Natural killer cell (primary cell): ENCODE measurements around the gene FAM210B. TPM values are rescaled to one million over a fixed set of nuclear protein-coding genes. Genes with fewer than 3 reads are reported as not detected.

Experiments used
- ATAC-seq, 3 donors: fragments of 150-1000 bp in 2 of 3; fragments of 200-7000 bp in 1 of 3; cut with Tn5 transposase; 1 replicate in 1 of 3; 2 replicates in 2 of 3; pipeline ENCODE4 v1.10.0; 2021; ENCODE audit warnings: mild to moderate bottlenecking in 2 of 3, moderate library complexity in 2 of 3
- DNase-seq, 2 donors: peaks; one replicate each; pipeline versions ENCODE4 v3.0.0 to v3.0.0-alpha.2; 2013 to 2021; ENCODE audit warnings: mixed read lengths in 1 of 2
- H3K27ac ChIP-seq: one replicate; pipeline ENCODE4 v1.5.1; 2013; ENCODE audit warnings: mild to moderate bottlenecking, low read length
- H3K27me3 ChIP-seq: one replicate; pipeline ENCODE4 v1.6.1; 2013; ENCODE audit warnings: low read length; ENCODE audit not compliant: control insufficient read depth, insufficient read depth
- H3K36me3 ChIP-seq: one replicate; pipeline ENCODE4 v1.6.1; 2013; ENCODE audit warnings: low read length; ENCODE audit not compliant: control insufficient read depth, insufficient read depth
- H3K4me1 ChIP-seq: one replicate; pipeline ENCODE4 v1.6.1; 2013; ENCODE audit warnings: low read length; ENCODE audit not compliant: control insufficient read depth, insufficient read depth
- H3K4me3 ChIP-seq: one replicate; pipeline ENCODE4 v1.5.1; 2013; ENCODE audit warnings: low read length
- H3K9me3 ChIP-seq: one replicate; pipeline ENCODE4 v1.6.1; 2013; ENCODE audit warnings: low read length; ENCODE audit not compliant: control insufficient read depth, insufficient read depth
- H3K27ac Mint-ChIP-seq, 2 donors: one replicate each; pipeline ENCODE4 v1.8.0; 2022; ENCODE audit warnings: mild to moderate bottlenecking in 2 of 2, mixed read lengths in 2 of 2, moderate library complexity in 1 of 2
- H3K27me3 Mint-ChIP-seq, 2 donors: one replicate each; pipeline ENCODE4 v1.8.0; 2022; ENCODE audit warnings: low read depth in 2 of 2, mixed read lengths in 2 of 2
- H3K36me3 Mint-ChIP-seq: one replicate; pipeline ENCODE4 v1.8.0; 2022; ENCODE audit warnings: mixed read lengths
- H3K4me1 Mint-ChIP-seq, 2 donors: one replicate each; pipeline ENCODE4 v1.8.0; 2022; ENCODE audit warnings: mixed read lengths in 2 of 2
- H3K4me3 Mint-ChIP-seq: one replicate; pipeline ENCODE4 v1.8.0; 2022; ENCODE audit warnings: mild to moderate bottlenecking, moderate library complexity, mixed read lengths
- H3K9me3 Mint-ChIP-seq, 2 donors: one replicate each; pipeline ENCODE4 v1.8.0; 2022; ENCODE audit warnings: mixed read lengths in 2 of 2
- WGBS: methylation state at CpG from one replicate; pipeline ENCODE4 v1.1.7; 2013; ENCODE audit warnings: missing lambda C conversion rate; ENCODE audit not compliant: insufficient coverage; 5-methylcytosine and 5-hydroxymethylcytosine counted together
- intact Hi-C: fragments of 100-400 bp; cut with micrococcal nuclease; formaldehyde crosslinking; loops from one replicate; pipeline ENCODE4 v1.14.2; 2022
- total RNA-seq, 4 donors: library from RNA; stranded (reverse); fragments of 120-200 nt in 1 of 4; gene quantifications; one replicate each; pipeline versions ENCODE4 v1.2.3 to v1.2.4, GENCODE V29; 2013 to 2022
- TF ChIP-seq, protein P1 (sequence below): fragments of 200-600 bp; IDR thresholded peaks from one replicate; pipeline ENCODE4 v1.8.0; 2022; ENCODE audit warnings: antibody characterized with exemption

The FAM210B gene
- total RNA-seq, 3 donors from 2014 or later (not counting 1 experiment from before 2014, with no cell fraction given) = 6.4 to 11.5 (median 8.8) TPM

DNA sequence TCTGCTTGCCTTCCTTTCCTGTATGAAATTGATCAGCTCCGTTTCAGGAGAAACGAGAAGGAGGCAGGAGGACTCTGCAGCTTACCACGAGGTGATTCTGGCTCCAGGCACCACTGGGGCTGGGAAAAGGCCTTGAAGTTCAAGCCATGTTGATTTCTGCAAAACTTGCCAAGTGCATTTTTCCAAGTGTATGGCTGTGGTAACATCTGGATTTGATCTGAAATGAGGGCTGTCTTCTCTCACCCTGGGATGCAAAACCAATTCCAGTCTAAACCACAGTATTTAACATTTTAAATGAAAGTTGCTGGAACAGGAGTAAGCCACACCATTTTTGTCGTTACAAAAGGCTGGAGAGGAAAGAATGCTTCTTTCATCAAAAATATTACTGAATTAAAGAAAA is 36.1 kb upstream of the FAM210B start:
- Mint-ChIP-seq H3K9me3 (no peaks in the 10 kb centered on the region), H3K27ac (no peak overlapping the region), H3K36me3 (no peaks in the 10 kb centered on the region), H3K4me3 (no peak overlapping the region), H3K27me3 (peaks cover 14 to 24% of the 10 kb centered on the region in 2 donors), H3K4me1 (no peaks in the 10 kb centered on the region)
- no peak overlapping the region for H3K27ac ChIP-seq
- H3K27me3 ChIP-seq = peaks cover 2% of the 10 kb centered on the region
- H3K4me3 ChIP-seq = no peak overlapping the region
- intact Hi-C loops = no loop called here
- no peaks in the 10 kb centered on the region for H3K4me1 ChIP-seq
- no peaks in the 10 kb centered on the region for H3K9me3 ChIP-seq
- H3K36me3 ChIP-seq = no peaks in the 10 kb centered on the region
- TF ChIP-seq, protein P1, sequence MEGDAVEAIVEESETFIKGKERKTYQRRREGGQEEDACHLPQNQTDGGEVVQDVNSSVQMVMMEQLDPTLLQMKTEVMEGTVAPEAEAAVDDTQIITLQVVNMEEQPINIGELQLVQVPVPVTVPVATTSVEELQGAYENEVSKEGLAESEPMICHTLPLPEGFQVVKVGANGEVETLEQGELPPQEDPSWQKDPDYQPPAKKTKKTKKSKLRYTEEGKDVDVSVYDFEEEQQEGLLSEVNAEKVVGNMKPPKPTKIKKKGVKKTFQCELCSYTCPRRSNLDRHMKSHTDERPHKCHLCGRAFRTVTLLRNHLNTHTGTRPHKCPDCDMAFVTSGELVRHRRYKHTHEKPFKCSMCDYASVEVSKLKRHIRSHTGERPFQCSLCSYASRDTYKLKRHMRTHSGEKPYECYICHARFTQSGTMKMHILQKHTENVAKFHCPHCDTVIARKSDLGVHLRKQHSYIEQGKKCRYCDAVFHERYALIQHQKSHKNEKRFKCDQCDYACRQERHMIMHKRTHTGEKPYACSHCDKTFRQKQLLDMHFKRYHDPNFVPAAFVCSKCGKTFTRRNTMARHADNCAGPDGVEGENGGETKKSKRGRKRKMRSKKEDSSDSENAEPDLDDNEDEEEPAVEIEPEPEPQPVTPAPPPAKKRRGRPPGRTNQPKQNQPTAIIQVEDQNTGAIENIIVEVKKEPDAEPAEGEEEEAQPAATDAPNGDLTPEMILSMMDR = no peak
- DNase-seq (no peak), ATAC-seq (no peak)
- WGBS = 46% methylated on average over 3 of the region's 4 CpGs

DNA sequence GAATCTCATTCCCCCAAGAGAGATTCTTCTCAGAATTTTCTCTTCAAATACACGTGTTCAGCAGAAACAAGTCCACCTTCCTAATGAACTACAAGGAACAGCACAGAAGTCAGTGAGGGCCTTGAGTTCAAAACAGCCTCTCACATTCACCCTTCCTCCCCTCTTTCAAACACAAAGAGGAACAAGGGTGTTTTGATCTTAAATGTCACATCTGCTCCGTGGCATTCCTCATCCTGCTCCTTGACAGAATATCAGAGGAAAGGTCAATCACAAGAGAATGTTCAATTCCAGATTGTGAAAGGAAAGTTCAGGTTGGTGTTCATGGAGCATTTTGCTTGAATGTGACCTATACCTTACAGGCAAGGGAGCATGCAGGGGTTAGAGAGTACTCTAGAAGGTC is 35.6 kb upstream of the FAM210B start:
- TF ChIP-seq, protein P1 = no peak
- no peak overlapping the region for H3K27ac ChIP-seq
- H3K4me1 Mint-ChIP-seq = no peaks in the 10 kb centered on the region
- no peak overlapping the region for H3K27ac Mint-ChIP-seq
- intact Hi-C loops = no loop called here
- WGBS = 27% methylated on average over 2 of the region's 2 CpGs
- no peaks in the 10 kb centered on the region for H3K9me3 ChIP-seq
- H3K4me3 Mint-ChIP-seq = no peak overlapping the region
- peaks cover 2% of the 10 kb centered on the region for H3K27me3 ChIP-seq
- no peaks in the 10 kb centered on the region for H3K36me3 ChIP-seq
- H3K36me3 Mint-ChIP-seq = no peaks in the 10 kb centered on the region
- ATAC-seq (no peak), DNase-seq (no peak)
- peaks cover 14 to 24% of the 10 kb centered on the region in 2 donors for H3K27me3 Mint-ChIP-seq
- no peaks in the 10 kb centered on the region for H3K4me1 ChIP-seq
- H3K4me3 ChIP-seq = no peak overlapping the region
- no peaks in the 10 kb centered on the region for H3K9me3 Mint-ChIP-seq

DNA sequence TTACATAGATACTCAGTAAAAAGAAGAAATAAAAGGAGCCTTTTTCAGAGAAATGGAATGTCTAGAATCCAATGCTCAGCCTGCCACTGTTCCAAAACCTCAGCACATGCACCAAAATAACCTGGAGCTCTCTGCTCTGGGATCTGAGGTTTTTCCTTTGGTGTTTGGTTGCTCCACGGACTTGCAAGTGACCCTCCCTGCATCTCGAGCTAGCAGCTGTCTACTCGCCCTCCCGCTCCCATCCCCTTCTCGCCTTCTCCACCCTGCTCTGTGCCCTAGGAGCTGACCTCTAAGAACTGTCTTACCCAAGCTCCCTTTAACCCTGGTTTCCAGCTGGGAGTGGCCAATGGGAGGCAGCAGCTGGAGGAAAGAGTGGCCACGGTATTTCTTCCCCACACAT is 35.1 kb upstream of the FAM210B start:
- Mint-ChIP-seq H3K9me3 (no peaks in the 10 kb centered on the region), H3K4me3 (no peak overlapping the region), H3K4me1 (no peaks in the 10 kb centered on the region), H3K36me3 (no peaks in the 10 kb centered on the region), H3K27ac (no peak overlapping the region), H3K27me3 (peaks cover 12 to 24% of the 10 kb centered on the region in 2 donors)
- ATAC-seq (no peak), DNase-seq (no peak)
- Histone ChIP-seq H3K27ac (no peak overlapping the region), H3K4me3 (no peak overlapping the region), H3K27me3 (peaks cover 2% of the 10 kb centered on the region), H3K9me3 (no peaks in the 10 kb centered on the region), H3K36me3 (no peaks in the 10 kb centered on the region), H3K4me1 (no peaks in the 10 kb centered on the region)
- WGBS = 75% methylated on average over 6 of the region's 6 CpGs
- intact Hi-C loops = no loop called here
- TF ChIP-seq, protein P1 = no peak

DNA sequence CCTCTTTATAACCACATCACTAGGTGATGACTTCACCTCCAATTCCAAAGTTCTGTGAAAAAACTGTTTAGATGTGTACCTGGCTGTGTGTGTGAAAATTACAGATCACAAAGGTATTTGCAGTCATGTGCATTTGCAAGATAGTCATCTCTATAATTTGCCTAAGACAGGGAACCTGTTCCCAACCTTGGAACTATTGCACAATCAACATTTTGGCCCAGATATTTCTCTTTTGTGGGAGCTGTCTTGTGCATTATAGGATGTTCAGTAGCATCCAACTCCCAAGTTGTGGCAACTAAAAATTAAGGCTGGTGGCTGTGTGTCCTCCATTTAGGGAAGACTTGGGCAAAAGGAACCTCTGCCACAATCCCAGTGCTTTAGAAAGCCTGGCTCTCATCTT is 34.0 kb upstream of the FAM210B start:
- Mint-ChIP-seq H3K4me1 (no peaks in the 10 kb centered on the region), H3K9me3 (no peaks in the 10 kb centered on the region), H3K27ac (no peak overlapping the region), H3K27me3 (peaks cover 14 to 24% of the 10 kb centered on the region in 2 donors), H3K36me3 (no peaks in the 10 kb centered on the region), H3K4me3 (no peak overlapping the region)
- DNase-seq (no peak), ATAC-seq (no peak)
- intact Hi-C loops = no loop called here
- TF ChIP-seq, protein P1 = no peak
- Histone ChIP-seq H3K4me3 (no peak overlapping the region), H3K9me3 (no peaks in the 10 kb centered on the region), H3K36me3 (no peaks in the 10 kb centered on the region), H3K27ac (no peak overlapping the region), H3K4me1 (no peaks in the 10 kb centered on the region), H3K27me3 (peaks cover 2% of the 10 kb centered on the region)
